NCI-H1105 (cell line): ENCODE measurements around the gene CARMIL1.

ENCODE experiments used
- DNase-seq: peaks from one replicate; lab custom pipeline; 2025; lab: John Stamatoyannopoulos, UW

Gene CARMIL1

DNA sequence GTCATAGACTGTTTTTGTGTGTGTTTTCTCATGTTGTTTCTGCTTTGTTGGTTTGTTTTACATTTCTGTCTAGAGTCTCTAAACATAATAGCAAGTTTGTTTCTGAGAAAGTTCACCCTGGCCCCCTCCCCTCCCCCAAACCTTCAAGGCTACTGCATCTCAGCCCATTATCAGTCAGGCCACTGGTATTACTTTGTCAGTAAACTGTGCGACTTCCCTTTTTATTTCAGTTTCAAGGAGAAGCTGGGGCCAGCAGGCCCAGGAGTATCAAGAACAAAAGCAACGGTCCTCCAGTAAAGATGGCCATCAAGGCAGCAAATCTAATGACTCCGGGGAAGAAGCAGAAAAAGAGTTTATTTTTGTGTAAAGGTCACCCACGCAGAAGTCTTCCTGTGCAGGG is 340.0 kb downstream of the CARMIL1 start:
- DNase-seq = no peak

- no peak for DNase-seq
Observed at GRCh38 chr6:25620391-25620790, 341.2 kb downstream of the CARMIL1 start.

DNA sequence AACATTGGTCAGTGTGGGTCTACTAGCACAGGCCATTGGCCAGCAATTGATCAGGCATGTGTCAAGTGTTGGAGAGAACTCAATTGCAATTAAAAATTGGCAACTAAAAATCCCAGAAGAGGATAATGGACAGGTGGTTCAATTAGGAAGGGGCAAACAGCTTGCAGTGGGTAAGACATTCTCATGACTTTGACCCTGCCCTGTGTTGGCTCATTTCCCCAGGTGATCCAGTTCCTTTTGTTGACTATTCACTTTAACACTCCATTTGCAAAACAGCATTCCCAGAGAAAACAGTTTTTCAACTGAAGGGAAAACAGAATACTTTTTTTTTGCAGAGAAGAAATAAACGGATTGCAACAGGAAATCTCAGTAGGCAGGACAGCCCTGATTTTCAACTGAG is 343.9 kb downstream of the CARMIL1 start:
- no peak for DNase-seq

DNA sequence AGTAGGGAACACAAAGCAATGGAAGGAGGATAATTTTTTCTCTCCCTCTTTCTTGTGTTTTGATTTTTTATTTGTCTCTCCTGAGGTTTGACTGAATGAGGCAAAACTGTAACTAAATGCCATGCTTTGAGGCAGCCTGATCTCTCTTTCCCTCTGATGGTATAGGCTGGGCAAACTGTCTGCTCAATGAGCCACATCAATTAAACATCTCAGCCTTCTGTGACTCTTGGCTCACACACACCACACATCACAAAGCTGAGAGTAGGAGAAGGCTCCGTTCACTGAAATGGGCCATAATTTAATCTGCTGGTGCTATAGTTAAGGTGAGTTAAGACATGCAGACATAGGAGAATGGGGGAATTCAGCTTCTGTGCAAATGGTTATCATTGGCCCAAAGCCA is 344.7 kb downstream of the CARMIL1 start:
- DNase-seq = peak; percentile 23

- no peak for DNase-seq
Observed at GRCh38 chr6:25627001-25627400, 347.8 kb downstream of the CARMIL1 start.

GRCh38 chr6:25628471-25629197 is 349.5 kb downstream of the CARMIL1 start:
- no peak for DNase-seq

DNA sequence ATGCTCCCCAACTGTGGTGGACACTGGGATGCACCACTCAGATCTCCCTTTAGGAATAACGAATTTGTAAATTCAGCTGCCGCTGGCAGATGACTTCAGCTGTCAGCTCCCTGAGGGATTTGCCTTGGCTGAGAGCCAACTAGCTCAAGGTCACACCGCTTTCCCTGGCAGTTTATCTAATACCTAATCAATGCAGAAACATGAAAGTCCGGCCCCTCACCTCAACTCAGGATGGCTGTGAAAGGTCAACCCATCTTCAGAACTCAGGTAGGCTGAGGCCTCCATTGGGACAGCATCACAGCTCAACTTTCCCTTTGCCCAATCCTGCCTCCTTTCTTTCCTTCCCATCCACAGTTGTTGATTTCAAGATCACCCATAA is 350.0 kb downstream of the CARMIL1 start:
- DNase-seq = peak; percentile 76

GRCh38 chr6:25630508-25631278 is 351.5 kb downstream of the CARMIL1 start:
- no peak for DNase-seq

- DNase-seq = no peak
Observed at GRCh38 chr6:25635886-25636317, 356.7 kb downstream of the CARMIL1 start.

- DNase-seq = no peak
Observed at GRCh38 chr6:25637211-25637610, 358.0 kb downstream of the CARMIL1 start.

DNA sequence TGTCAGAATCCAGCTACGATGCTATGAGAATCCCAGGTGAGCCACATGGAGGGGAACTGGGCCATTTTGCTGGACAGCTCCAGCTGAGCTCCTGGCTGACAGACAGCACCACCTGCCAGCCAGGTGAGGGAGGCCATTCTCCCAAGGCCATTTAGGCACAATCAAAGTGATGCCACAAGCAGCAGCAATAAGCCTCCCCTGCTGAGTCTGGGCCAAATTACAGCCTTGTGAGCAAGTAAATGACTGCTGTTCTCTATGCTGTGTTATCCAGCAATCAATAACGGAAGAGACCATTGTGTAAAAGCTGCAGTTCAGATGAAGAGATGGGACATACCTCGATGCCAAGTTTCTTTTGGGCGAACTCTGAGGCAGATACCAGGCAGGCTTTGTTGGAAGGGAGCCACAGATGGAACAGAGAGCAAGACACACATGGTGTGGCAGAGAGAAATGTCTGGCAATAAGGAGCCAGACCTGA is 358.8 kb downstream of the CARMIL1 start:
- peak; percentile 92 for DNase-seq

GRCh38 chr6:25639653-25640052 is 360.5 kb downstream of the CARMIL1 start:
- DNase-seq = no peak

DNA sequence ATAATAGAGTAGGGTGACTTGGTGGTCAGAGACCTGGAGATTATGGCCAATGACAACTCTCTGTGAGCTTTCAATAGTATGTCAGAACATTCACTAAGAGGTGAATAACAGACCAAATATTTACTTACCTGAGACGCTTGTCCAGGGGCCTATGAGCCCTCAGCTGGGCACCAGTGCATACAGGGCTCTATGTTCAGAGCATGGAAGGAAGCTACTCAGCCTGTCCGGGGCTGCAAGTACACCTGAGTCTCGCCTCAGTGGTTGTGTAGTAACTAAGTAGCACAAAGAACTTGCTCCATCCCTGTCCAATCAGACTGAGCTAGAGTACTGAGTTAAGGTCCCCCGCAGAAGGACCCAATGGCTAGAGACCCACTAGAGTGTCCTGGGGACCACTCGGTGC is 361.3 kb downstream of the CARMIL1 start:
- DNase-seq = no peak

- no peak for DNase-seq
Observed at GRCh38 chr6:25640891-25641290, 361.7 kb downstream of the CARMIL1 start.

- no peak for DNase-seq
Observed at GRCh38 chr6:25641377-25641776, 362.2 kb downstream of the CARMIL1 start.

GRCh38 chr6:25641940-25642666 is 362.9 kb downstream of the CARMIL1 start:
- no peak for DNase-seq

- DNase-seq = no peak
Observed at GRCh38 chr6:25642667-25643328, 363.6 kb downstream of the CARMIL1 start.

GRCh38 chr6:25645916-25646315 is 366.7 kb downstream of the CARMIL1 start:
- DNase-seq = no peak

GRCh38 chr6:25649611-25650010 is 370.4 kb downstream of the CARMIL1 start:
- no peak for DNase-seq

DNA sequence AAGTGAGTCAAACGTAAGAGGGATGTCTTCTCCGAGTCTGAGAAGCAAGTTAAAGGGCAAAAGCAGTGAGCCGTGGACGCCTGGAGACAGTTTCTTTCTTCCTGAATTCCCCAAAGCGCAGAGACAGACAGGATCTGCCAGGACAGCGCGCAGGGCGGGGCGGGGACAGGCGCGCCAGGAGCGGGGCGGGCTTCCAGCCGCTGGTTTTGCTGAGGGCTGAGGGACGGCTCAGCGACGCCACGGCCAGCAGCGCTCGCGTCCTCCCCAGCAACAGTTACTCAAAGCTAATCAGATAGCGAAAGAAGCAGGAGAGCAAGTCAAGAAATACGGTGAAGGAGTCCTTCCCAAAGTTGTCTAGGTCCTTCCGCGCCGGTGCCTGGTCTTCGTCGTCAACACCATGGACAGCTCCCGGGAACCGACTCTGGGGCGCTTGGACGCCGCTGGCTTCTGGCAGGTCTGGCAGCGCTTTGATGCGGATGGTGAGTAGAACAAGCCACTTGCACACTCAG is 372.9 kb downstream of the CARMIL1 start, which contains the start of gene SCGN:
Gene SCGN (plus strand): TSS at position 209 of the 509 bp plus-strand sequence. CDS start 189 bp downstream, at position 398.
- peak; percentile 52 for DNase-seq

DNA sequence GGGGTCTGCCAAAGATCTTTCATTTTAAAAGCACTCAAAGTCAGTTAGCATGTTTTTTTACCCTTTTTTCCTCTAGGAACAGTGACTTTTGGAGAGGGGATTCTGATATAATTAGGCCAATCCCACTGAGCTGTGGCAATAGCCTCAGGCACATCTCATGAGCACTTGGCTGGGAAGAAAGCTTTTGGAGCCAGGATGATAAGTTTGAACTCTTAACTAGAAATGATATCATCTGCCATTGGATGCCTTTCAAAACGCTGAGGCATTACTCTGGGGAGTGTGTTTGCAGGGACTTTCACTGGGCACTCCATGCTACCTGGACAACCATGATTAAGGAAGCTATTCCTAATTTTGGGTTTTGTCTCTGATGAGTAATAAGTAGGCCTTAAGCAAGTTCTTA is 376.5 kb downstream of the CARMIL1 start:
- DNase-seq = no peak
